ENCODE measurements around the gene FKBP7. TPM values are rescaled to one million over a fixed set of nuclear protein-coding genes. Genes with fewer than 3 reads are reported as not detected.

Gene FKBP7
- total RNA-seq, 2 experiments from 2014 or later = 8.3 to 8.5 TPM

DNA sequence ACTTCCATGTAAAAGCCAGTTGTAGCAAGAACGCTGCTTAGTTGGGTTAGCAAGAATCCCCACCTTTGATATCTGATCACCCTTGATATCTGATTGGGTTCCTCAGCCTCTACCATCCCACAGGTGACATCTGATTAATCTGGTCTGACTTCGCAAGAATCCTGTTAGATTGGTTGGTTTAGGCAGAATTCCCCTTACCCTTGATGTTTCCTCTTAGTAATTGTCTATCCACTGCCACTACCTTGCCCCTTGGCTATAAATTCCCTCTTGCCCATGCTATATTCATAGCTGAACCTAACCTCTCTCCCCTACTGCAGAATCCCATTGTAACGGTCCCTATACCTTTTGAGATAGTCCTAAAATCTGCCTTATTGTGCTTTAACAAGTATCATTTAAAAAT lies 60.5 kb downstream of the FKBP7 start:
- Histone ChIP-seq H3K4me1 (ENCODE audit: insufficient read depth, low read length, poor library complexity, severe bottlenecking) (peaks cover 16% of the 10 kb centered on the region), H3K4me3 (ENCODE audit: low read depth, low read length, poor library complexity, severe bottlenecking) (no peak overlapping the region), H3K4me2 (ENCODE audit: low read length) (no peak overlapping the region), H2AFZ (ENCODE audit: low read length) (no peak overlapping the region), H3K9me3 (ENCODE audit: low read length) (no peaks in the 10 kb centered on the region), H3K27ac (ENCODE audit: low read depth, low read length, poor library complexity, severe bottlenecking) (no peak overlapping the region), H3K36me3 (ENCODE audit: insufficient read depth, low read length) (no peaks in the 10 kb centered on the region), H4K20me1 (ENCODE audit: insufficient read depth, low read length) (no peaks in the 10 kb centered on the region), H3K79me2 (ENCODE audit: insufficient read depth, low read depth, low read length) (no peaks in the 10 kb centered on the region), H3K9me2 (ENCODE audit: insufficient read depth, low read length) (no peaks in the 10 kb centered on the region)
- ChIA-PET CTCF (ENCODE audit: unreplicated experiment) (no interaction called here), POLR2A (no interaction called here)
- BruUV-seq (replicated peaks) = no TSS peak
- intact Hi-C loops (cut with micrococcal nuclease; ENCODE audit: unreplicated experiment) = no loop called here
- DNase-seq (ENCODE audit: low spot score) = no peak
- TF ChIP-seq, protein P1, sequence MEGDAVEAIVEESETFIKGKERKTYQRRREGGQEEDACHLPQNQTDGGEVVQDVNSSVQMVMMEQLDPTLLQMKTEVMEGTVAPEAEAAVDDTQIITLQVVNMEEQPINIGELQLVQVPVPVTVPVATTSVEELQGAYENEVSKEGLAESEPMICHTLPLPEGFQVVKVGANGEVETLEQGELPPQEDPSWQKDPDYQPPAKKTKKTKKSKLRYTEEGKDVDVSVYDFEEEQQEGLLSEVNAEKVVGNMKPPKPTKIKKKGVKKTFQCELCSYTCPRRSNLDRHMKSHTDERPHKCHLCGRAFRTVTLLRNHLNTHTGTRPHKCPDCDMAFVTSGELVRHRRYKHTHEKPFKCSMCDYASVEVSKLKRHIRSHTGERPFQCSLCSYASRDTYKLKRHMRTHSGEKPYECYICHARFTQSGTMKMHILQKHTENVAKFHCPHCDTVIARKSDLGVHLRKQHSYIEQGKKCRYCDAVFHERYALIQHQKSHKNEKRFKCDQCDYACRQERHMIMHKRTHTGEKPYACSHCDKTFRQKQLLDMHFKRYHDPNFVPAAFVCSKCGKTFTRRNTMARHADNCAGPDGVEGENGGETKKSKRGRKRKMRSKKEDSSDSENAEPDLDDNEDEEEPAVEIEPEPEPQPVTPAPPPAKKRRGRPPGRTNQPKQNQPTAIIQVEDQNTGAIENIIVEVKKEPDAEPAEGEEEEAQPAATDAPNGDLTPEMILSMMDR (conservative IDR thresholded peaks at IDR 0.05; ENCODE audit: low read length) = no peak
- TF ChIP-seq EZH2phosphoT487 (IDR thresholded peaks at IDR 0.05; ENCODE audit: borderline replicate concordance, low read depth, low read length) = no peak

DNA sequence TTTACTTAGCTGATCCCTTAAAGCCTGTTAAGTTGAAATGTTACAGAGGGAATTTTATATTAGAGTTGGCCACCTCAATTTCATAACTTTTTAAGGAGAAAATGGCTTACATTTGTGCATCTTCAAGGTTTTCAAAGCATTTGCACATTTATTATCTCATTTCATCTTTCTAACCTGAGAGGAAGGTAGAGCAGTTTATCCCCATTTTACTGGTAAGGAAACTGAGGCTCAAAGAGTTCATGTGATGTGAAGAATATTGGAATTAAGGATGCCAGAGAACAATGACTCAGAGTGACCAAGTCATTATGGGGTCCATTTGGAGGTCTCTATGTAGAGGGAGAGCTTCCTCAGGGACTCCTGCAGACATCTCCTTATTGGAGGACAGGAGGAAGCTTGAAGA lies 62.4 kb downstream of the FKBP7 start:
- H3K4me2 ChIP-seq (ENCODE audit: low read length) = no peak overlapping the region
- intact Hi-C loops (cut with micrococcal nuclease; ENCODE audit: unreplicated experiment) = no loop called here
- POLR2A ChIA-PET = interaction anchor here (0.7 kb wide), 1 partner anchor 21 kb away, joined by 3 read pairs; no protein-coding TSS in a partner anchor

More for the DNA sequence above, 62.4 kb downstream of the FKBP7 start:
- no TSS peak for BruUV-seq (replicated peaks)
- Histone ChIP-seq H4K20me1 (ENCODE audit: insufficient read depth, low read length) (no peaks in the 10 kb centered on the region), H3K4me1 (ENCODE audit: insufficient read depth, low read length, poor library complexity, severe bottlenecking) (peaks cover 16% of the 10 kb centered on the region), H3K4me3 (ENCODE audit: low read depth, low read length, poor library complexity, severe bottlenecking) (no peak overlapping the region), H3K9me3 (ENCODE audit: low read length) (no peaks in the 10 kb centered on the region), H3K36me3 (ENCODE audit: insufficient read depth, low read length) (no peaks in the 10 kb centered on the region), H3K27ac (ENCODE audit: low read depth, low read length, poor library complexity, severe bottlenecking) (no peak overlapping the region), H2AFZ (ENCODE audit: low read length) (no peak overlapping the region), H3K79me2 (ENCODE audit: insufficient read depth, low read depth, low read length) (no peaks in the 10 kb centered on the region), H3K9me2 (ENCODE audit: insufficient read depth, low read length) (no peaks in the 10 kb centered on the region)
- TF ChIP-seq EZH2phosphoT487 (IDR thresholded peaks at IDR 0.05; ENCODE audit: borderline replicate concordance, low read depth, low read length) = no peak
- TF ChIP-seq, protein P1 (conservative IDR thresholded peaks at IDR 0.05; ENCODE audit: low read length) = no peak
- no peak for DNase-seq (ENCODE audit: low spot score)
- CTCF ChIA-PET (ENCODE audit: unreplicated experiment) = no interaction called here

All from OCI-LY7 (cell line).